GM21576 (cell line): ENCODE measurements around the gene ZDHHC14.
"Not testable (repeated sequence)": the region's sequence is repeated elsewhere in the genome, so short reads cannot be mapped to it uniquely, and the experiment has no call there.

Experiments
- ATAC-seq: cut with Tn5 transposase; IDR thresholded peaks from one replicate; pipeline ENCODE4 v1.9.1; 2021; ENCODE audit warnings: mild to moderate bottlenecking, moderate library complexity; ENCODE audit not compliant: unreplicated experiment

The ZDHHC14 gene

GRCh38 chr6:157695301-157696040, 314.5 kb downstream of the ZDHHC14 start:
- ATAC-seq, result no peak

DNA sequence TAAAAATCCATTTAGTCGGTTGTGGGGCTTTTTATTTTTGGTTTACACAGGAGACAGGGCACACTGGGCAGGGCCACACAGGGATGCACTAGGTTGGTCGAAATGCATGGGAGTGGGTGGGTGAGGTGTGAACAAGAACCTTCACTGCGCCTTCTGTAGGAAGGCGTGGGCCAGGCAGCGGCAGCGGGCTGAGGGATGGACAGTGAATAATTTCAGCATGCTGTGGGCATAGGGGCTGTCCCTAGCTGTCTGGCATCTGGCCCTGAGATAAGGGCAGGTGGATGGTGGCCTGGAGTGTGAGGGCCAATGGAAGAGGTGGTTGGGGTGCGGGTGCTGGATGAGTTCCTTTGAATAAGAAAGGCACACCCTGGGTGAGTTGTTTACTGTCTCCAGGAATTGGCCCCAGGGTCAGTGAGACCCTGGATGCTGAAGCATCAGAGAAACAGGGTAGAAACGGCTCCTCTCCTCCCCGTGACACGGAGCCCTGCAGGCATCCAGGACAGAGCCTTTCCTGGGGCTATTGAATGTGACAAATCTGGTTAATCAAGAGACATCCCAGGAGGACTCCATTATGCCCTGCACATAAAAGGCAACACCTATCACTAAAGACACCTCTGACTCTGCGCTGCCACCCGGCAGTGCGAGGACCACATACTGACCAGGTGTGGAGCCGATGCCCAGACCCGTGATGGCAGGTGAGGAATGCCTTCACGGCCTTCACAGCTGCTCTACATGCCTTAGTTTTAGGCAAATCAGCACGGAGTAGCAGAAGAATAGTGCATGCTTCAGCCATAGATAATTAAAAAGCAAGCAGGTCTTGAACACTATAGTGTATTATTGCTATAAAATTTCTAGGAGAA, 319.0 kb downstream of the ZDHHC14 start:
- ATAC-seq, result no peak

- ATAC-seq, result not testable (repeated sequence)
These were observed 325.4 kb downstream of the ZDHHC14 start for GRCh38 chr6:157706351-157706750.

GRCh38 chr6:157706883-157707282, 325.9 kb downstream of the ZDHHC14 start:
- no peak for ATAC-seq

DNA sequence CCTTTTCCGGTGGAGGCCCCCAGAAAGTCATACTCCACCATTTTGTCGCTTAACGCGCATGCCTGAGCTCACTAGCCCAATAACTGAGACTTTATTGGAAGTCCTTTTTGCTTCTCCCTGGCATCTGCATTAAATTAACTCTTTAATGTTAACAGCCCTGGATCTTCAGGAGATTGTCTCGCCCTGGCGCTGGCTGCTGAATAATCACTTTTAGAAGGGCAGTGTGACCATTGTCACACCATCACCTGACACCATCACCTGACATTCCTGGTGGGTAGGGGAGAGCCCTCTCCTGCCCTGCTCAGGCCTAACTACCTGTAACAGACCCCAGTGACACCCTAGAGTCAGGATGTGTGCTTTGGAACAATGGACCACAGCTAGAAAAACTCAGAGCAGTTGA, 326.6 kb downstream of the ZDHHC14 start:
- no peak for ATAC-seq

GRCh38 chr6:157708239-157708638, 327.2 kb downstream of the ZDHHC14 start:
- ATAC-seq, result no peak

- no peak for ATAC-seq
These were observed 327.9 kb downstream of the ZDHHC14 start for GRCh38 chr6:157708933-157709332.

DNA sequence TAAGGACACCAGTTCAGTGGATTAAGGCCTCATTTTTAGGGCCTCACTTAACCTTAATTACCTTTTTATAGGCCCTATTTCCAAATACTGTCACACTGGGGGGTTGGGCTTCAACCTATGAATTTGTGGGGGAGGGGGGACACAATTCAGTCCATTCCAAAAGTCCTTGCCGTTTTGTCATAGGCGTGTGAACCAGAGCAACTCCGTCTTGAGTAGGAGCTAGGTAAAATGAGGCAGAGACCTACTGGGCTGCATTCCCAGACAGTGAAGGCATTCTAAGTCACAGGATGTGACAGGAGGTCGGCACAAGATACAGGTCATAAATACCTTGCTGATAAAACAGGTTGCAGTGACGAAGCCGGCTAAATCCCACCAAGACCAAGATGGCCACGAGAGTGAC, 328.6 kb downstream of the ZDHHC14 start:
- no peak for ATAC-seq

DNA sequence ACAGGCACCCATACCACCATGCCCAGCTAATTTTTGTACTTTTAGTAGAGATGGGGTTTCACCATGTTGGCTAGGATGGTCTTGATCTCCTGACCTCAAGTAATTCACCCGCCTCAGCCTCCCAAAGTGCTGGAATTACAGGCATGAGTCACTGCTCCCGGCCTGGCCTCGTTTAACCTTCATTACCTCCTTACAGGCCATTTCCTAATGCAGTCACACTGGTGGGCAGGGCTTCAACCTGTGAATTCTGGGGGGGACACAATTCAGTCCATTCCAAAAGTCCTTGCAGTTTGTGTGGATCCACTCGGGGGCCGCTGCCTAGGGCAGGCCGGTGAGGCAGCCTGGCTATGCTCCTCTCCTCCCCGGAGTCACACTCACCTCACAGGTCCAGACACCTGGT, 329.6 kb downstream of the ZDHHC14 start:
- ATAC-seq, result no peak

GRCh38 chr6:157711060-157711459, 330.1 kb downstream of the ZDHHC14 start:
- ATAC-seq, result no peak

GRCh38 chr6:157712585-157713295, 331.8 kb downstream of the ZDHHC14 start:
- ATAC-seq, result no peak

- no peak for ATAC-seq
These were observed 332.6 kb downstream of the ZDHHC14 start for GRCh38 chr6:157713451-157714152.

- no peak for ATAC-seq
These were observed 333.1 kb downstream of the ZDHHC14 start for GRCh38 chr6:157714153-157714490.

GRCh38 chr6:157715728-157716164, 334.8 kb downstream of the ZDHHC14 start:
- ATAC-seq, result no peak

DNA sequence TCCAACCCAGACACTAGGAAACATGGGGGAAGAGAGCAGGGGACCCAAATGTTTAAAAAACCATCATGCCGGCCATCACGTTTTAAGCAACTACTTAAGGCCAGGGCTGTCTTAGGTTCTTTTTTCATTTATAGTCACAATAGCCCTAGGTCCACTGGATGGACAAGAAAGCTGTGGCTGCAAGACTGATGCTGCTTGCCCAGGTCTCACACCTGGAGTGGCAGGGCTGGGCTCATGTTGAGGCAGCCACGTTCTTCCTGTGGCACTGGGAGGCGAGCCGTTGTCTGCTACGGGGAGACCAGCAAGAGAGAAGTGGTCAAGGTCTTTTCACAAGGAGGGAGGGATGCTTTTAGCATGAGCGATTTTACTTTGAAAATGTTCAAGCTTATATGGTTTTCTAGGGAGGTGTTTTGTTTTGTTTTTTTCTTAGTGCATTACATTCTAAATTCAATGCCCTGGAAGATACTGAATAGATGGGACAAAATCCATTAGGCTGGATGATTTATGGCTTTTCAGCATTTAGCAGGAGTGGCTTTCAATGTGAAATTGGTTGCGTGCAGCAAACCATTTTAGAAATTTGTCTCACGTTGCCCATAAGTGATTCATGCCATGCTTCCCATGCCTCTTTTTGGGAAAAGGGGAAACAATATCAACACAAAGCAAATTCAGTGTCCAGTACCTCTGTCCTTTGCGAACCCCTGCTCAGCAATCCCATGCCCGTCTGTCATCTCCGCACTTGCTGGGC, 335.4 kb downstream of the ZDHHC14 start:
- no peak for ATAC-seq

DNA sequence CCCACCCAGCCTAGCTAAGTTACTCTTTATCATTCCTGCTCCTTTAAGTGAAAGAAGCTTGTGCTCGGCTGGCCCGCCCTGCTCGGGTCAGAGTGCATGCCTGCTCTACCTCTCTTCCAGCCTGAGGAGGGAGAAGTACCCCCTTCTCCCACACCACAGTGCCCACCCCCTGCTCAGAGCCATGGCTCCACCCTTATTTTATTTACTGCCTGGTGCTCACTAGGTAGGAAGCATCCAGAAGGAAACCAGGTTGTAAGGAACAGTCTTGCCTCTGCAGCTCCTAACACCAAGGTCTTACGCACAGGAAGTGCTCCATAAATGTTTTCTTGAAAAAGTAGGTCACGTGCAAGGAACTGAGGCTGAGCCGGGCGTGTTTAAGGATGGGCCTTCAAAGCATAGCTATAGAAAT, 336.4 kb downstream of the ZDHHC14 start:
- ATAC-seq, result no peak

GRCh38 chr6:157718503-157719187, 337.7 kb downstream of the ZDHHC14 start:
- ATAC-seq, result no peak

DNA sequence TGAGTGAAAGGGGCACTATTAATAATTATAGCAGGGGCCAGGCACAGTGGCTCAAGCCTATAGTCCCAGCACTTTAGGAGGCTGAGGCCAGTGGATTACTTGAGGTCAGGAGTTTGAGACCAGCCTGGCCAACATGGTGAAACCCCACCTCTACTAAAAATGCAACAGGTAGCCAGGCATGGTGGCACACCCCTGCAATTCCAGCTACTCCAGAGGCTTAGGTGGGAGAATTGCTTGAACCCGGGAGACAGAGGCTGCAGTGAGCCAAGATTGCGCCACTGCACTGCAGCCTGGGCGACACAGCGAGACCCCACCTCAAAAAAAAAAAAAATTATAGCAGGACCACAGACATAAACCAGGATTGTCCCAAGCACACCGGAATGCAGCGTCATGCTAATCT, 340.0 kb downstream of the ZDHHC14 start:
- ATAC-seq, result not testable (repeated sequence)

DNA sequence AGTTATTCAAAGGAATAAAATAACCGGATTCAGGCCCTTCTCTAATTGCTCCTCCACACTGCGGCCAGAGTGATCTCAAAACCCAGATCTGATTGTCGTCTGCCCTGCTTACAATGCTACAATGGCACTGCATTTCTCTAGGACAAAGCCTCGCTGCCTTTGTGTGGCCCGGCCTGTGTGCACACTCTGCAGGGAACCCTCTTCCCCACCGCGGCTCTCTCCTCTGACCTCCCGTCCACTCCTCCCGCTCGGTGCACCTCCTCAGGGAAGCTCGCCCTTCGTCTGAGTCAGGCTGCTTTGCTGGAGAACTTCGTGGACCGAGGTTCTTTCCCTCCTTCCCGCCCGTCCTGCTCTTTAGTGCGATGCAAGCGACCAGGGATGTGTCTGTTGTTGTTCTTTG, 340.4 kb downstream of the ZDHHC14 start:
- no peak for ATAC-seq

DNA sequence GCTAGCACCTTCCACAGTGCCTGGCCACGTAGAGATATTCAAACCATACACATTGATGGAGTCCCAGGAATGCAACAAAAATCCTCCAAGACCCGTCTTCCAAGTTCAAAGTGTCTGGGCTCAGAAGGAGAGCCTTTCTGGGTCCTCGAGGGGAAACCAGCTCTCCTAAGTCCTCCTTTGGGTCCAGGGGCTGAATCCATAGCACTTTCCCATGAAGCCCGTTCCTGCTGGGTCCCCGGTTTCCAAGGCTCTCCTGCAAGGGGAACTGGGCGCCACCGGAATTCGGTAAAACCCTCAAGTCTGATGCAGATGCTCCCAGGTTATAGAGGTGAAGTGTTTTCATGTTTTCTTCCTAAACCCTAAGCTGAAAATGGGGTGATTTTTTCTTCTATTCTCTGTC, 340.8 kb downstream of the ZDHHC14 start:
- no peak for ATAC-seq
